HFF-Myc (cell line): ENCODE data around the gene CYB5R3.

ENCODE experiments used
- DNase-seq: peaks from one replicate; pipeline ENCODE4 v3.0.0-alpha.2; 2011; ENCODE audit warnings: low read depth; ENCODE audit errors: extremely low read depth
- H3K4me3 ChIP-seq: replicated peaks from 2 replicates; pipeline ENCODE4 v1.5.1; 2011; ENCODE audit warnings: low read depth, mild to moderate bottlenecking, control low read depth, low read length
- TF ChIP-seq, protein P1 (sequence below): IDR thresholded peaks from 2 replicates; pipeline ENCODE4 v1.5.1; 2012; ENCODE audit warnings: mild to moderate bottlenecking, low read depth, low read length, control low read depth; ENCODE audit errors: missing control alignments

CYB5R3 gene

DNA sequence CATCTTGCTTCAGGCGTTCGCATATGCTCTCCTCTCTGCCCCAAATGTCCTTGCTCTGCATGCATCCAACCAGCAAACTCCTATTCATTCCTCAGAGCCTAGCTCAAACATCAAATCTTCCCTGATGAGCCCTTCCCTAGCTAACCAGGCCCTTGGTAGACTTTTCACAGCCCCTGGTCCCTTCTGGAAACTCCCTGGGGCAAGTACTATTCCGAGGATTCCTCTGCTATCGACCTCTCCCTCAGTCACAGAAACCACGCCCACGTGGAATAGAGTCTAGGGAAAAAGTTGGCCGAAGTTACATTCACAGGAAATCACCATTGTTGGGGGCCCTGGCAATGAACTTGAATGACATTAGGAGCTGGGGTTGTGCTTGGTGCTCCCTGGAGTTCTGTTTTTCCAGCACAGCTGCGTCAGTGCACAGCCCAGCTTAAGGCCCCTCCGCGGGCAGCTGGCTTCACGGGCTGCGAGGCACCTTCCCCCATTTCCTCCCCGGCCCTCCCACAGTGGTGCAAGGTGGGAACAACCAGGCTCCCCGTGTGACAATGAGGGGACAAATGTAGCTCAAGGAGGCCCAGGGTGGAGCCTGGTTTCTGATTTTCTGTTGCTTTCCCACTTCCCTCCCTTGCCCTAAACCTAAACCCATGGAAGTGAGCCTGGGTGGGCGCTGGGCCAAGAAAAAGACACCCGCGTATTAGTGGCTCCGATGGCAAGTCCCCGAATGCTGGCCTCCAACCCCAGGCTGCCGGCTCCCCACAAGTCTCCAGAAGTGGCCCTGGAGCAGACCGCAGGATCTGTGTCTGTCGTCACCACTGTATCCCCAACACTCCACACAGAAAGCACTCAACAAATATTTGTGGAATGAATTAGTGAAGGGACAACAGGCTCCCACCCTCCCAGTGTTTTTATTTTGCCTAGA, 4.5 kb downstream of the CYB5R3 start:
- no peak overlapping the region for H3K4me3 ChIP-seq
- no peak for DNase-seq
- TF ChIP-seq, protein P1, sequence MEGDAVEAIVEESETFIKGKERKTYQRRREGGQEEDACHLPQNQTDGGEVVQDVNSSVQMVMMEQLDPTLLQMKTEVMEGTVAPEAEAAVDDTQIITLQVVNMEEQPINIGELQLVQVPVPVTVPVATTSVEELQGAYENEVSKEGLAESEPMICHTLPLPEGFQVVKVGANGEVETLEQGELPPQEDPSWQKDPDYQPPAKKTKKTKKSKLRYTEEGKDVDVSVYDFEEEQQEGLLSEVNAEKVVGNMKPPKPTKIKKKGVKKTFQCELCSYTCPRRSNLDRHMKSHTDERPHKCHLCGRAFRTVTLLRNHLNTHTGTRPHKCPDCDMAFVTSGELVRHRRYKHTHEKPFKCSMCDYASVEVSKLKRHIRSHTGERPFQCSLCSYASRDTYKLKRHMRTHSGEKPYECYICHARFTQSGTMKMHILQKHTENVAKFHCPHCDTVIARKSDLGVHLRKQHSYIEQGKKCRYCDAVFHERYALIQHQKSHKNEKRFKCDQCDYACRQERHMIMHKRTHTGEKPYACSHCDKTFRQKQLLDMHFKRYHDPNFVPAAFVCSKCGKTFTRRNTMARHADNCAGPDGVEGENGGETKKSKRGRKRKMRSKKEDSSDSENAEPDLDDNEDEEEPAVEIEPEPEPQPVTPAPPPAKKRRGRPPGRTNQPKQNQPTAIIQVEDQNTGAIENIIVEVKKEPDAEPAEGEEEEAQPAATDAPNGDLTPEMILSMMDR: no peak

DNA sequence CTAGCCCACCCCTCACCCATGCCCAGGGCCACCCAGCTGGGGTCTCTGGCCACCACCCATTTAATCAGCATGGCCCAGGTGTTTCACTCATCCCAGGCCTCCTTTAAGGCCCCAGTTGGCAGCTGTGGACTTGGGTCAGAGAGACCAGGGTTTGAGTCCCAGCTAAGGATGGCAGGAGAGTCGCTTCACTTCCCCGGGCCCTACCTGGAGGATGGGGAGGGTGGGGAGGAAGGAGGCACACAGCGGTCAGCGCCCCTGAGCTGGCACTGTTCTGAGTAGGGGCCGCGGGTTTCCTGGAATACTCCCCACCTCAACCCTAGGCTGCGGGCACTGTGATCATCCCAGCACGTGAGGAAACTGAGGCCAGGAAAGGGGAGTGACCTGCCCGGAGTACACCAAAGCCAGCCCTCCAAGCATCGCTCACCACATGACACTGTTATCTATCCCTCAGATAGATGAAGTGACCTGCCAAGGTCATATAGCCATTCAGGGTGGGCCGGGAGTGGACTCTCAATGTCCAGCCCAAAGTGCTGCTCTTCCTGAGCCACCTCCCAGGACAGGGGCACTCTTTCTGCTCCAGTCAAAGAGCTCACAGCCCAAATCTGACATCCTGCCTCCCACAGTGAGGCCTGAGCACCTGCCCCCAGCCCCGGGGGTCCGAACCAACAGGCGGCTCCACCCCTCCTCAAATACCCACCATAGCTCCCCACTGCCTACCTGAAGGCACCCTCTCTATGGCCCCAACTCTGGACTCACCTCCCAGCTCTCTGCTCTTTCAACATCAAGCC, 5.4 kb downstream of the CYB5R3 start:
- H3K4me3 ChIP-seq: no peak overlapping the region
- TF ChIP-seq, protein P1: no peak
- no peak for DNase-seq

DNA sequence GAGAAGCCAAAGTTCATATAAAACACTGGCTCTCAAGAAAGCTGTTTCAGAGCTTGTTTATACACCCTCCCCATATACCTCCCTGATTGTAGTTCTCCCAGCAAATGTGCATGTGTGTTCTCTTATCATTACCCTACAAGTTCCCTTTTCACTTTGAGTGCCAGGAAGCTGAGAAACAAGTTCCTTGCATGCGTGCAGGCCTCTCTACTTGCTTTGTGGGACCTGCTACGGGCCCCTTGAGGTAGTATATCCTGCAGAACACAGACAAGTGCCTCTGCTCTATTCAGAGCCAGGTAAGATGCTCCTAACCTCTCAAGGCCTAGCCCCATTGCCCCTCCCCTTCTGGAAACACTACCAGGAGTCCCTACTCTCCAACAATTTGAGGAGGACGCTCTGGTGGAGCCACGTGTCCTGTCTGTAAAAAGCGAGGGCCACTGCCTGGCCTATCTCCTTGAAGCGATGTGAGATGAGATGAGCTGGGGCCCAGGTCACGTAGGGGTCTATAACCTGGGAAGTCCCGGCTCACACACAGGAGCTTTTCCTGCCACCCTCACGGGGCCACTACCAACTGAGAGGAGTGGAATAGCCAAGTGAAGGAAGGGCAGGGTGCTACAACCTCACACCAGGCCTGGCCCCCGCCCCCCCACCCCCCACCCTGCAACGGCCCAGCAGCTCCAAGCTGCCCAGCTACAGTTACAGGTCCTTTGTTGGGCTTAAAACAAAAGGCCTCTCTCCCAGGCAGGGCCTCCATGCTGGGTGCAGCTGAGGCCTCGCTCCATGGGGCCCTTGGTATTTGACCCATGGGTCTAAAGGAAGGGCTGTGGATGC, 6.2 kb downstream of the CYB5R3 start:
- DNase-seq: no peak
- H3K4me3 ChIP-seq: no peak overlapping the region
- TF ChIP-seq, protein P1: no peak

DNA sequence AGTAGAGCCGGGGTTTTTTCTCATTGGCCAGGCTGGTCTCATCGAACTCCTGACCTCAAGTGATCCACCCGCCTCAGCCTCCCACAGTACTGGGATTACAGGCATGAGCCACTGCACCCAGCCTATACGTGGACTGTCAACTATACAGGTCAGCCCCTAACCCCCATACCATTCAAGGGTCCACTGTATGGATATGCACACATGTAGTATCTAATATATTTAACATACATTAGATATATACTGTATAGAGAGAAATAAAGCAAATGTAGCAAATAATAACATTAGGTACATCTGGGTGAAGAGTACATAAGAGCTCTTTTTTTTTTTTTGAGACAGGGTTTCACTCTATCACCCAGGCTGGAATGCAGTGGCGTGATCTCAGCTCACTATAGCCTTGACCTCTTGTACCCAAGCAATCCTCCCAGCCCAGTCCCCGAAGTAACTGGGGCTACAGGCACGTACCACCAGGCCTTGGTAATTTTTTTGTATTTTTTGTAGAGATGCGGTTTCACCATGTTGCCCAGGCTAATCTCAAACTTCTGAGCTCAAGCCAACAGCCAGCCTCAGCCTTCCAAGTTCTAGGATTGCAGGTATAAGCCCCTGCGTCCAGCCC, 7.3 kb downstream of the CYB5R3 start:
- TF ChIP-seq, protein P1: no peak
- no peak overlapping the region for H3K4me3 ChIP-seq

DNA sequence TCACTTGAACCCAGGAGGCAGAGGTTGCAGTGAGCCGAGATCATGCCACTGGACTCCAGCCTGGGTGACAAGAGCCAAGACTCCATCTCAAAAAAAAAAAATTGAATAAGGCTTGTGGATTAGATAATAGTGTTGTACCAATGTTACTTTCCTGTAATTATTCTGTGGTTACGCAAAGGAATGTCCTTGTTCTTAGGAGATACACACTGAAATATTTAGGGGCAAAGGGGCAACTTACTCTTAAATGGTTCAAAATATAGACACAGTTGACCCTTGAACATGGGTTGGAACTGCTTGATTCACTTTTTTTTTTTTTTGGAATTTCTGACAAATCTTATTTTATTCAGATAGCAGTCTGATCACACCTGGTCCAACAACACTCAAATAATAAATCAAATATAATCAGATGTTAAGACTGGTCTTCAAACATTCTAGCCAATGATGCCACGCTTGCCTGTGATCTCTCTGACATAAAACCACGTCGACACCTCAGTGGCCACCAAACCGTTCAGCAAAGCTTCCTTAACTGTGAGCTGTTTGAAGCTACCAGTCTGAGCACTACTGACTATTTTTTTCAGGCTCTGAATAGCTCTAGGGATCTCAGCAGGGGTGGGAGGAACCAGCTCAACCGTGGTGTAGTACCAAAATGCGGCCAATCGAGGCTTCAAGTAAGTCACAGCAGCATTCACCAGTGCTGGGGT, 9.5 kb downstream of the CYB5R3 start:
- no peak for DNase-seq
- TF ChIP-seq, protein P1: no peak
- H3K4me3 ChIP-seq: no peak overlapping the region

More for the DNA sequence above, 7.3 kb downstream of the CYB5R3 start:
- DNase-seq: no peak
